GM18520 (cell line): ENCODE measurements around the gene DUSP1.

ENCODE experiments used
- ATAC-seq: cut with Tn5 transposase; IDR thresholded peaks from one replicate; pipeline ENCODE4 v1.9.1; 2021; ENCODE audit not compliant: unreplicated experiment

Gene DUSP1

DNA sequence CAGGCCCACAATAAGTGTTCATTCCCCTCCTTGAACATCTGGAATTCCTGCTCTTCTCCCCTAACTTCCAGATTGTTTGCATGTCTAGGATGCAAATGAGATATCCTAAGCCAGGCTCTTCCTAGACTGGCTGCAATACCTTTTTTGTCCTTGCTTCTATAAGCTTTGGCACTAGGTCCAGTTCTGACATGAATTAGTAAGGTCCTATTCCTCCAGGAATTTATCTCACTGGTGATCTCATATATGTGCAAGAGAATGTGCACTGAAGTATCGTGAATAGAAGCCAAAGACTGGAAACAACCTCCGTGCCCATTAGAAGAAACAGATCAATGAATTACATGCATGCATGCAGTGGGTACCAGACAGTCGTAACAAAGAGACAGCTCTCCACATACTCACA lies 25.2 kb downstream of the DUSP1 start:
- no peak for ATAC-seq

DNA sequence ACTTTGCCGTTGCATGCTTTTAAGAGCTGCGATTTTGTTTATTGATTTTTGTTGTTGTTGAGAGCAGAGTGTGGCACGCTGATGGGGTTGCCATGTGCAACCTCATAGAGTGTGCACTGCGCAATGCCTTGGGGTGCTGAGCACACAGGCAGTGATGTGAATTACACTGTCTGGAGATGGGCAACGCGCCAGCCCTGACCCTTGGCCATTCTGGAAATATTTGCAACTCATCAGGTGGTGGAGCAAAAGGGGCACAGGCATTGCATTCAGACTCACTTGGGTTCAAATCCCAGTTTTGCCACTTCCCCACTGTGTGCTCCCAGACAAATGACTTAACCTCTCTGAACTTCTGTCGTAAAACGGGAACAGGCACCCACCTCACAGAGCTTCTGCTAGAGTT lies 25.6 kb downstream of the DUSP1 start:
- ATAC-seq, result no peak

DNA sequence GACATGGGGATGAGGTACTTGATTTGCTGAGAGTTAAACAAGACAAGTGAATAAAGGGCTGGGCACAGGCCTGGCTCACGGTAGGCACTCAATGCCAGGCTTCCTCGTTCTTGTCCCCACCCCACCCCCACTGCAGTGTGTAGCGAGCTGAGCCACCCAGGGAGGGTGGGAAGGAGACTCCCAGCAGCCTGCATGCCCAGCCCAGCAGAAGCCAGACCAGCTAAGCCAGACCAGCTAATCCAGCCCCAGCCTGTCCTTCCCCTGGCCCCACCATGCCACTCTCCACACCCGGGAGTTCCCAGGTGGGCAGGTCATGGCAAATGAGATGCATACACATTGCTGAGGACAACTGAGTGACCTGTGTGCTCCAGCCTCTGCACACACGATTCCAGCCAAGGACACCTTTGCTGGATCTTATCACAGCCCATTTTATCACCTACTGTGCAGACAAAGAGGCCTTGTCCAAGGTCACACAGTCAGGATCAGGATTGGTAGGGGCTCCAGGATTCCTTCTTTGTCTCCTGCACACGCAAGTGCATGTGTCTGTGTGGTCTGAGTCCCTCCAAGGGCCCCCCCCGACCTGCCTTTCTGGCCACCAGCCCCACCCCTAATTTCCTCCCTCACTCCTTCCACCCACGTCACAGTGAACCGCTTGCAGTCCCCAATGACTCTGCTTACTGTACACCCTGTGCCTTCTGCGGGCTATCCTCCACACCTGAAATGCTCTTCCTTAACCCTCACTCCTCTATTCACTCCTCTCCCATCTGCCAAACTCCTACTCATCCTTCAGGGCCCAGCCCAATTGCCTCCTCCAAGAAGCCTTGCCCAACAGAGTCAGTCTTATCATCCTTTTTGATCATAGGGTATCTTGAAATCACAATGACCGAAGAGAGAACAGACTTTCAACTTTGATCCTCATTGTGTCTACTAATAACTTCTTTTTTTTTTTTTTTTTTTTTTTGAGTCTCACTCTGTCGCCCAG lies 26.6 kb downstream of the DUSP1 start:
- no peak for ATAC-seq

DNA sequence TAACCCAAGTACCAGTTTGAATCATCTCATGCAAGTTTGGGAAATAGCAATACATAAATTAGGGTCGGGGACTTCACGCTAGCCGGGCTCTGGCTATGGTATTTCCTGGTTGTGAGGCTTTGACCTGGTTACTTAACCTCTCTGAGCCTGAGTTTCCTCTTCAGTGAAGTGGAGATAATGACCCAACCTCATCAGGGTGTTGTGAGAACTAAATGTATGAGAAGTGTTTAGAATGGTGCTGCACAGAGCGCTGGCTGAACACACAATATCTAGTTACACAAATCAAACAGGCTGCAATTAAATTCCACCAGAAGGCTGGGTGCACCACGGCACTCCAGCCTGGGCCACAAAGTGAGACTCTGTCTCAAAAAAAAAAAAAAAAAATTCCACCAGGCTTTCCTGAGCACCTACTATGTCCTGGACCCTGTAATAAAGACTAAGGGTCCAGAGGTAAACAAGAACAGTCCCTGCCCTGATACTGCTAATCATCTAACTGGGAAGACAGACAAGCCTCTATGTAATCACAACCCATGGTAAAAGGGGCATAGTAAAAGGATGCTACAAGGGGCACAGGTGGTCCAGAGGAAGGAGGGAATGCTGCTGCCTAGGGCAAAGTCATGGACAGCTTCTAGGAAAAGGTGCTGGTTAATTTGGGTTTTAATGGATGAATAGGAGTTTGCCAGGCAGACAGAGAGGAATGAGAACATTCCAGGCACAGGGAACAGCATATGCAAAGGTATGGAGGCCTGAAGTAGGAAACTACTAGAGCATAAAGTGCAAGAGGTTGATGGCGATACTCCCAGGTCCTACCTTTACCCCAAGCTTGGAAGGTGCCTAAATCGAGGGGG lies 27.7 kb downstream of the DUSP1 start:
- no peak for ATAC-seq

DNA sequence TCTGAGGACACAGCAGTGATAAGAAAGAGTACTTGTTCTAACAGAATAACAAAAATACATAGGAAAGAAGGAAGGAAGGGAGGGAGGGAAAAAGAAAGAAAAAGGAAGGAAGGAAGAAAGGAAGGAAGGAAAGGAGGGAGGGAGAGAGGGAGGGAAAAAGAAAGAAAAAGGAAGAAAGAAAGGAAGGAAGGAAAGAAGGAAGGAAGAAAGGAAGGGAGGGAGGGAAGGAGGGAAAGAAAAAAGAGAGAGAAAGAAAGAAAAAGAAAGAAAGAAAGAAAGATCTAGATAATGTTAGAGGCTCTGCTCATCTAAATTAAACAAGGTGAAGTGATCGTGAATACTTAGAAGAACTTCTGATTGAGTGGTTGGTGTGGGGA lies 29.8 kb downstream of the DUSP1 start:
- ATAC-seq, result no peak

DNA sequence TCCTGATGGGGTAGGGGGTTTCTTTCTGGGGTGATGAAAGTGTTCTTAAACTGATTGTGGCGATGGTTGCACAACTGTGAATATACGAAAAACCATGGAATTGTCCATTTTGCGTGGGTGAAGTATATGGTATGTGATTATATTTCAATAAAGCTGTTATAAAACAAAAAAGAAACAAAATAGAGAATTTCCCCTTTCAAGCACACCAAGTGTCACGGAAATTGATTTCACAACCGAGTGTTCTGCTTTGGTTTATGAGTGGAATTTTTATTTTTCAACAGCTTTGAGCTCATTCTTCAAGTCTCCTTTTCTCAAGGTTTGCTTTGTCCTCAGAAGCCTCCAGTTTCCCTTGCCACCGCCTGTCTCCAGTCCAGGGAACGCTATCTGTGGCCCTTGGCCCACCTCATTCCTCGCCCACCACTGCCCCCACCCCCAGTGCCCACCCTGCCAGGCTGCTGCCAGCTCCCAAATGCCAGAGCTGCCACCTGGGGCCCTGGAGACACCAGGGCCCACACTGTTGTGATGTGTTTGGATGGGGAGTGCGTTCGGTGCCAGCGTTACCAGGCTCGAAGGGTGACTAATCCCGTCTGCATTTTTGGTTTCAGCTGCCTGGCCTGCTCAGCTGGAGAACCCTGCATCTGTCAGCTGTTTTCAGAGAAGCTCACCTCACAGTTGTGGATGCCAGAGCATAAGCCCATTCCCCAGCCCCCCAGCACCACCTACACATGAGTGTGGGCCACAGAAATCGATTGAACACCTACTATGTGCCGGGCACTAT lies 30.4 kb downstream of the DUSP1 start:
- ATAC-seq, result no peak

DNA sequence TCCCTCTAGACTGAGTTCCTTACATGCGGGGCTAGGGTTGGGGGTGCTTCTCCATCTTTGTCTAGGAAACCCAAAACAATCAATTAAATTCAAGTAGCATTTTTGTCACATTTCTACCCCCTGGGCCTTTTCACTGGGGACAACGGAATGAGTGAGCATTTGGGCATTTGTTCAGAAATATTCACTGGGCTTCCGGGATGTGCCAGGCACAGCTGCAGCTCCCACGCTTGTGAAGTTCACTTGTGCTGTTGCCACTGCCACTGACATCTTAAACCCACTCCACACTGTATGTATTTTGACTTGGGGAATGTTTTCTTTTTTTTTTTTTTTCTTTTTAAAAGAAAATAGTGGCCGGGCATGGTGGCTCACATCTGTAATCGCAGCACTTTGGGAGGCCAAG lies 31.6 kb downstream of the DUSP1 start:
- no peak for ATAC-seq

DNA sequence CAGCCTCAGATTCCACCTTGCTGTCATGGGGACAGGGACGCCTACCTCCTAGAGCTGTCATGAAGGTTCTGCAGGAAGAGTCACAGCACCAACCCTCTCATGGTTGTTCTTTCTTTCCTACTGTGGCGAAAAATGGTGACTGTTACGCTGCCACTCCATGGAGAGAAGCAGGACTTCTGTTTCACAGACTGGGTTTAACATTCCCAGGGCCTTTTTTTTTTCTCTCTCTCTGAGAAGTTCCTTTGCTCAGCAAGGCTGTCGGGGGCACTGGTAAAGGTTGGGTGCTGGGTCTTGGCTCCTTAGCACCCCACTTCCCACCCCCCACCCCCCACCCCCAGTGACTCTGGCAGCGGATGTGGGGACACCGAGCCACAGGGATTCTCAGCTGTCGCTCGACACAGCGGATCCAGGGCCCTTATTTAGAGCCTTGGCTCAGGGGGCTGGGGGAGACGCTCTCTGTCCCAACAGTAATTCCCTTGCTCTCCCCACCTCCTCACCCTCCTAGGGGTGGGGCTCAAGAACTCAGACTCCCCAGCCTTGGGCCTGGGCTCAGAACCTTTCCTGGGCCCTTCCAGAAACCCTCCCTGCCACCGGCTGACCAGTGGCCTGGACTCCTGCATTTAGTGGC lies 34.4 kb downstream of the DUSP1 start:
- ATAC-seq, result no peak

DNA sequence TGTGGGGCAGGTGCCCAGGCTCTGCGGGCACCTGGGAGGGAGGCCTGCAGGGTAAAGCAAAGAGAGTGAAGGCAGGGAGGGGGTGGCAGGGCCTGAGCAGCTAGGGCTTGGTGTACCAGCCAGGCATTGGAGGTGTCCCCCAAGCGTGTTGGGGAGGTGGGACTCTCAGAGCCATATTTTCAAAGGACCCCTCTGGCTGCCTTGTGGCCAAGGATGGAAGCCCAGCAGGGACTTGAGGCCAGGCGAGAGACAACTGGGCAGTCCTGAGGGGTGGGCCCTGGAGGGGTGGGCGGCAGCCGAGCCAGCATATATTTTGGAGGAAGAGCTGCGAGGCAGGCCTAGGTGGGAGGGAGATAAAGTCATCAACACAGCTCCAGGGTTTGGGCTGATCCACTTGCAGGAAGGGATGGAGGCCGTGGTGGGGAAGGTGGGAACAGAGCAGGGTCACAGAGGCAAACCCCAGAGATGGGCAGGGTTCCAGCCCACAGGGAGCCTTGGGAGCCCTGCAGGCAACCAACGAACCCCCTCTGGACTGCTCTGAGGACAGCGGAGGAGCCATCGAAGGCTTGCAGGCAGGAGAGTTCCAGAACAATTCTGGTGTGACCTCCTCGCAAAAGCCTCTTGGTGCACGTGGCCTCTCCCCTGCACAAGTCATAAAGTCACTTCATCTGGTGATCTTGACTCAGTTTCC lies 35.7 kb downstream of the DUSP1 start:
- ATAC-seq, result no peak

DNA sequence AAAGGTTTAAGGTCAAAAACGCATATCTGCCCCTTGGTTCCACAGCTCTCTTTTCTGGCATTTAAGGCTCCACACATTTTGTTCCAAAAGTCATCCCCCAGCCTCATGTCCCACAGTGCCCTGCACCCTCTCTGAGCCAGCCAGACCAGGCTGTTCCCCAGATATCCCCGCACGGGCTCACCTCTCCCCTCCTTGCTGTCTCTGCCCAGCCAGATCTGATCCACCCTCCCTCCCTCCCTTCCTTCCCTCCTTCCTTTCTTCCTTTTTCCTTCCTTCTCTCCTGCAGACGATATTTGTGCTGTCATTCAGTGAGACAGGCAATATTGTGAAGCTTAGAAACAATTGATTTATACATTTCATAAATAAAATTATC lies 37.0 kb downstream of the DUSP1 start:
- no peak for ATAC-seq

DNA sequence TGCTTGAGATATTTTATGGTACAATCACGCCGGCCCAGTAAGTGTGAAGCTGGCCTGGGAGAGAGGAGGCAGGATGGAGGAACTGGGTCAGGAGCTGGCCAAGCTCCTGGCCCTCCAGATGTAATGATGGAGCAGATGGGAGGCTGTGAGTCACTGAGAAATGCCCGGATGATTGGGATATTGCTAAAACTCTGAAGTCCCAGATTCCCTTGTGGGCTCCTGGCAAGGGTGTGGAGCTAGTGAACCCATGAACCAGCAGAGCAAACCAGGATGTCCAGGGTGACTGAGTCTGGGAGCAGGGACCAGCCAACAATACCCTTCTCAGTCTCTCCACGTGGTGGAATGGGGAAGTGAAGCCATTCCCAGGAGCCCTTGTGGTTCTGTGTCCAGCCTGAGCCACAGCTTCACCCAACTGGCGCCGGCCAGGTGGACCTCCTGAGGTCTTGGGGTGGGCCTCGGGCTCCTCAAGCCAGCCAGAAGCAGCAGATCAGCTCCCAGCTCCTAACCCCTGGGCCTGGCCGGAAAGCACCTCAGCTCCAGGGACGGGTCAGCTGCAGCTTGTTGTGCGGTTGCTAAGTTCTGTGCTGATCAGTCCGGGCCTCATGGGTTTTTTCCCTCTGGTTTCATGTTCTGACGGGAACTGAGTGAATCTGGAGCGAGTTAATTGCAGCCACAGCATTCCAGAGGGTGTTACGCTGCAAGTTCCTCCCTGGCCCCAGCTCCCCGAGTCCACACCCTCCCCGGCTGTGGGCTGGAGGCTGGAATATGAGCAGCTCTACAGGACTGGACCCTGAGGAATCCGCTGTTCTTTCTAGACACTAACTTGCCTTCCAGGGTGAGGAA lies 37.6 kb downstream of the DUSP1 start:
- ATAC-seq, result no peak

DNA sequence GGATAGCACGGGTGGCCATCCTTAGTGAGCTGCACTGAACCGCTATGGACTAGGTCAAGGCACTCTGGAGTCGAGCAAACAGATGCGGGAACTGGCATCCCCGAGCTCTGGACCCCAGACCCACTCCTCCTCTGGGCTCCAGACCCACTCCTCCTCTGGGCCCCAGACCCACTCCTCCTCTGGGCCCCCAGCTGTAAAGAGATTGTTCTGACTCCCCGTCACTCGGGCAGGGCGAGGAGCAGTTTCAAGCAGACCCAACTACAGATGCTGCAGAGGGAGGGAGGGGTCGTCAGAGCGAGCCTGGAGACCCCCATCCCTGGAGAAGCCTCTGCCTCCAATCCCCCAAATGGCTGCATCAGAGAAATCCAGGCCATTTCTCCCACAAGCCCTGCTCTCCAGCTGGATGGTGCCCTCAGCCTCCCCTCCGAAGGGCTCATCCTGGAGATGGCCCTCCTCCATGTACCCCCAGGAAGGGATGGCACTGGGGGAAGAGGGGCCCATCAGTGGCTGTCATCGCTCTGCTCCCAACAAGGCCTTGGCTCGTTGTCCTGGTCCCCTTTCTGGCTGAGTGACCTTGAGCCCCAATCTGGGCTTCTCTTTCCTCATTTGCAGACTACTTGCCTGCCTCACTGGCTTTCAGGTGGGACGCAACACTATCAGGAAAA lies 38.7 kb downstream of the DUSP1 start:
- ATAC-seq, result no peak

DNA sequence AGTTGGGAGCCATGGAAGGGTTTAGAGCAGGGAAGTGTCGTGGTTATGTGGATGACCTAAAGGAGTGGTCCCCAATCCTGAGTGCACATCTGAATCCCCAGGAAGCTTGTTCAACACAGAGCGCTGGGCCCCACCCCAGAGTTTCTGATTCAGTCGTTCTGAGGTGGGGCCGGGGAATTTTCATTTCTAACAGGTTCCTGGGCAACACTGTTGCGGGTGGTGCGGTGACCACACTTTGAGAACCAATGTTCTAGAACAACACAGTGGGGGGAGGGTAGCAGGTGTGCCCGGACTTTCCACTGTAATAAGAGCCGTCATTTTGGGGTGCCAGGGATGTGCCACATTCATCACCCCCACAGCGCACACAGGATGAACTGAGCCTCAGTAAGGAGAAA lies 39.3 kb downstream of the DUSP1 start:
- ATAC-seq, result no peak

DNA sequence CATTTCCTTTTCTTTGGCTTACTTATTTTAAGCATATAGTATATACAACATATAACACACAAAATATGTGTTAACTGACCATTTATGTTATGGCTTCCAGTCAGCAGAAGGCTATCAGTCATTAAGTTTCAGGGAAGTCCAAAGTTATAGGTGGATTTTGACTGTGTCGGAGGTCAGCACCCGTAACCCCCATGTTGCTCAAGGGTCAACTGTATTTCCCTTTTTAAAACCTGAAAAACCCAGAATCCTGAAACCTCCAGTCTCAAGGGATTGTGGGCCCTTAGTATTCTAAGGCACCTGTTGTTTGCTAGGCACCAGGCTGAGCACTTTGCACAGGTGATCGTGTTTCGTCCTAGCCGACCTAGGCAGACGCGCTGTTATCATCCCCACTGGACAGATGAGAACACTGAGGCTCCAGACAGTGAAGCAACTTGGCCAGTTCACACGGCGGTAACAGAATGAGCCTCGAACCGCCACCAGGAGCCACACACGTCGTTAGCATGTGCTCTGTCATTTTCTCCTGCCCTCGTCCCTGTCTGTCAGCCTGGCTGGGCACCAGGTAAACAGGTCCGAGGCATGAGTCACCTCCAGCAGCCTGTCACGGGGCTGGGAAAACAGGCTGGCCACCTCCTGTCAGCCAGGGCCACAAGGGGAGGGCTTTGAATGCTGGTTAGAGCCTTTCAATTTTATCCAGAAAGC lies 39.9 kb downstream of the DUSP1 start:
- no peak for ATAC-seq

DNA sequence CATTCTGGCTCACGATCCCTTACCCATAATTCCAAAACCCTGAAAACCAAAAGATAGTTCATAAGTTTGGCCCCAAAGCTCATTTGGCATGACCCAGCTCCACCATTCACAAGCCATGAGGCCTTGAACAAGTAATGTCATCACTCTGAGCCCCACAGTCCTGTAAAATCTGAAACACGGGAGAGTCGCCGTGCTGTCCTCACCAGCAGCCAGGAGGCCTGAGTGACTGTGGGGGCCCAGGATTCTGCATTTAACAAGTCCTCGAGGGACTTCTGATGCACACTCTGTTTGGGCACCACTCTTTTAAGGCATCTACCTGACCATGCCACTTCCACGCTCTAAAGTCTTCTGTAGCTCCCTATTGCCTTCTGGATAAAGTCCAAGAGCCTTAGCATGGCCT lies 40.8 kb downstream of the DUSP1 start:
- no peak for ATAC-seq

DNA sequence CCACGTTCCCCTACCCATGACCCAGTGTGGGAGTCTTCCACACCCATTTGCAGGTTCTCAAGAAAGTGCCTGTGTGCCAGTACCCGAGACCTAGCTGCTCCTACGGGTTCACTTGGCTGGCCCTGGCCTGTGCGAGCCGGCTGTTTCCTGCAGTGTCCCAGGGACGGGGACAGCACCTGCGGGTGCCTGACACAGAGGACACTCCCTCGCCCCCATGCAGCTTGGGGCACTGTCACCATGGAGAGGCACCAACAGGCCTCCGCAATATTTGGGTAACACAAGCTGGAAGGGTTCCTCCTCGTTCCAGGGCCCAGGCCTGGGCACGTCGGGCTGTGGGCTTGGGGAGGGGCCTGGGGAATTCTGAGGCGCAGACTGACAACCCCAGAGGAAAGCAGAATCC lies 41.4 kb downstream of the DUSP1 start:
- no peak for ATAC-seq

DNA sequence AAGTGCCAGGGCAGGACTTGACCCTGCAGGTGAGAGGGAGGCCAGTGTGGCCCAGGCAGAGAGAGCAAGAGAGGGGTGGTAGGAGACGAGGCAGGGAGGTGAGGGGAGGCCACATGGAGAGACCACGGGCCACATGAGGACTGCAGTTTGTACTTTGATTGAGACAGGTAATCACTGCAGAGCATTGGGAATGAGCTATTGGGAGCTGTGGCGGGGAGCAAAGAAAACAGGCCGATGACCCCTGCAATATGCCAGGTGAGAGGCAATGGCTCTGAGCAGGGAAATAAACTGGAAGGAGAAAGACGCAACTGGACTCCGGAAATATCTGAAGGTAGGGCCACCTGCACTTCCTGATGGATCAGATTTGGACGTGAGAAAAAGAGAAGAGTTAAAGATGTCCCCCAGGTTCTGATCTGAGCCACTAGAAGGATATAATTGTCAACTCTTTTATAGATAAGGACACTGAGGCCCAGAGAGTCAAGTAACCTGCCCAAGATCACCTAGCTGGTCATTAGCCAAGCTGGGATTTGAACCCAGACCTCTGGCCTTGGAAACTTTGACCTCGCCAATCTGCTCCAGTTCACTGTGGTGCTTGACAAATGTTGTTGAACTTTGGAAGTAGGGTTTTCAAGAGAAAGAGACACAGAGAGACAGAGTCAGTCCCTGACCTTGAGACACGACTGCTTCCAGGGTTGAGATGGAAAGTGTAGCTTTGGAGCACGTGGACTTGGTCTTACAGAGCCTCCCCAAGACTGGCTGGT lies 42.3 kb downstream of the DUSP1 start:
- ATAC-seq, result no peak

DNA sequence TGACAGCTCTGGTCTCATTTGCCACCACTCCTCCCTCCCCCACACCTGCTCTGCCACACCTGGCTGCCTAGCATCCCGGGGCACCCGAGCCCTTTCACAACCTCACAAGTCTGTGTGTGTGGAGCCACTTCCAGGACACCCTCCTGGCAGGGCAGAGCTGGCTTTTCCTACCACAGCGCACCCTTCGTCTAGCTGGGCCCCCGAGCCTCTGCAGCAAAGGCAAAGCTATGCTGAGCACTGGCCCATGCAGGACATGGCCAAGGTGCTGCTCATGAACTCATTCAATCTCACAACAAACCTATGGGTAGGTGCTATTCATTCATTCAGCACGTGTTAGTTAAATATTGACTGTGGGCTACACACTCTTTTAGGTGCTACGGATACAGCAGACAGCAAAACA lies 43.4 kb downstream of the DUSP1 start:
- no peak for ATAC-seq
